SK-N-SH treated with all-trans-retinoic acid at 6 μM for 48 hours (cell line): ENCODE results near the gene DOK6.

ENCODE experiments used
- ARNTL ChIP-seq: fragments of 450-650 bp; formaldehyde crosslinking; IDR thresholded peaks from 2 replicates; pipeline ENCODE4 v1.5.0; 2020; ENCODE audit warnings: low read depth, mild to moderate bottlenecking, moderate library complexity, borderline replicate concordance
- CREB5 ChIP-seq: fragments of 250-450 bp; sonication (Bioruptor Pico); IDR thresholded peaks from 2 replicates; pipeline ENCODE4 v1.5.1; 2020; ENCODE audit warnings: low read depth, mild to moderate bottlenecking, moderate library complexity
- CSDC2 ChIP-seq: fragments of 250-450 bp; sonication (Bioruptor Pico); IDR thresholded peaks from 2 replicates; pipeline ENCODE4 v1.5.0; 2020; ENCODE audit warnings: mild to moderate bottlenecking, moderate library complexity
- GLIS3 ChIP-seq: fragments of 250-450 bp; sonication (Bioruptor Pico); IDR thresholded peaks from 2 replicates; pipeline ENCODE4 v1.5.0; 2020; ENCODE audit warnings: mild to moderate bottlenecking, moderate library complexity
- ISL1 ChIP-seq: fragments of 250-450 bp; sonication (Bioruptor Pico); IDR thresholded peaks from 2 replicates; pipeline ENCODE4 v2.1.2; 2022; ENCODE audit warnings: mild to moderate bottlenecking, moderate library complexity
- PATZ1 ChIP-seq: fragments of 250-450 bp; sonication (Bioruptor Pico); IDR thresholded peaks from 2 replicates; pipeline ENCODE4 v1.8.0; 2020; ENCODE audit warnings: mild to moderate bottlenecking, moderate library complexity, borderline replicate concordance
- POU6F1 ChIP-seq: fragments of 250-450 bp; sonication (Bioruptor Pico); IDR thresholded peaks from 2 replicates; pipeline ENCODE4 v1.8.0; 2021; ENCODE audit warnings: low read depth, mild to moderate bottlenecking, moderate library complexity, borderline replicate concordance
- RARB ChIP-seq: fragments of 250-450 bp; sonication (Bioruptor Pico); IDR thresholded peaks from 2 replicates; pipeline ENCODE4 v1.8.0; 2021; ENCODE audit warnings: mild to moderate bottlenecking, moderate library complexity
- SNAI2 ChIP-seq: fragments of 250-450 bp; sonication (Bioruptor Pico); IDR thresholded peaks from 2 replicates; pipeline ENCODE4 v1.5.0; 2020; ENCODE audit warnings: mild to moderate bottlenecking, moderate library complexity
- TCF4 ChIP-seq: fragments of 250-450 bp; sonication (Bioruptor Pico); IDR thresholded peaks from 2 replicates; pipeline ENCODE4 v1.8.0; 2021; ENCODE audit warnings: mild to moderate bottlenecking, moderate library complexity, borderline replicate concordance
- TSHZ2 ChIP-seq: fragments of 250-450 bp; sonication (Bioruptor Pico); IDR thresholded peaks from 2 replicates; pipeline ENCODE4 v1.5.0; 2020; ENCODE audit warnings: mild to moderate bottlenecking, moderate library complexity
- ZC3H10 ChIP-seq: fragments of 250-450 bp; sonication (Bioruptor Pico); IDR thresholded peaks from 2 replicates; pipeline ENCODE4 v1.5.1; 2021; ENCODE audit warnings: mild to moderate bottlenecking, moderate library complexity
- ZFP30 ChIP-seq: fragments of 450-650 bp; formaldehyde crosslinking; IDR thresholded peaks from 2 replicates; pipeline ENCODE4 v1.5.0; 2022; ENCODE audit warnings: mild to moderate bottlenecking, moderate library complexity
- ZNF8 ChIP-seq: fragments of 450-650 bp; formaldehyde crosslinking; IDR thresholded peaks from 2 replicates; pipeline ENCODE4 v1.5.0; 2020; ENCODE audit warnings: mild to moderate bottlenecking, moderate library complexity

- no peak for TF ChIP-seq SNAI2 (CRISPR knock-in tag)
- no peak for TF ChIP-seq CSDC2
- no peak for TF ChIP-seq PATZ1
- TF ChIP-seq TCF4 (CRISPR knock-in tag), result no peak
- TF ChIP-seq ARNTL (CRISPR knock-in tag), result no peak
- TF ChIP-seq ZNF8 (CRISPR knock-in tag), result no peak
- no peak for TF ChIP-seq POU6F1 (CRISPR knock-in tag)
- no peak for TF ChIP-seq CREB5 (CRISPR knock-in tag)
- TF ChIP-seq ZC3H10, result no peak
- no peak for TF ChIP-seq ISL1
- TF ChIP-seq GLIS3 (CRISPR knock-in tag), result no peak
- TF ChIP-seq RARB, result no peak
- no peak for TF ChIP-seq ZFP30 (CRISPR knock-in tag)
- TF ChIP-seq TSHZ2 (CRISPR knock-in tag), result no peak
Measured at GRCh38 chr18:69813559-69813958, 412.9 kb downstream of the DOK6 start.
